Right cardiac atrium (tissue), 5 donors: Measurements from ENCODE around the gene CC2D1A. TPM values are rescaled to one million over a fixed set of nuclear protein-coding genes. Genes with fewer than 3 reads are reported as not detected.

ENCODE experiments used
- ATAC-seq, 2 donors: fragments of 200-7000 bp; cut with Tn5 transposase; one replicate each; pipeline versions ENCODE4 v1.8.0 to v1.9.1; 2020; ENCODE audit warnings: moderate library complexity in 2 of 2, mild to moderate bottlenecking in 1 of 2
- DNase-seq, 3 donors: peaks; one replicate each; pipeline ENCODE4 v3.0.0-alpha.2; 2020
- H3K27ac ChIP-seq: one replicate; pipeline ENCODE4 v1.5.1; 2013; ENCODE audit warnings: mild to moderate bottlenecking, low read length, control low read depth, moderate library complexity
- H3K27me3 ChIP-seq: one replicate; pipeline ENCODE4 v1.6.1; 2013; ENCODE audit not compliant: control insufficient read depth, insufficient read depth
- H3K4me1 ChIP-seq: one replicate; pipeline ENCODE4 v1.6.1; 2013; ENCODE audit warnings: low read length; ENCODE audit not compliant: control insufficient read depth, insufficient read depth
- H3K4me3 ChIP-seq: one replicate; pipeline ENCODE4 v1.5.1; 2013; ENCODE audit warnings: low read length, control low read depth
- H3K9me3 ChIP-seq: one replicate; pipeline ENCODE4 v1.6.1; 2013; ENCODE audit warnings: low read length; ENCODE audit not compliant: control insufficient read depth
- WGBS: extraction: QIAGEN DNeasy Blood & Tissue Kit; methylation state at CpG from one replicate; pipeline ENCODE4 v1.1.7; 2013; 5-methylcytosine and 5-hydroxymethylcytosine counted together
- intact Hi-C, 4 donors: fragments of 100-400 bp; cut with DNase I; formaldehyde crosslinking; loops; one replicate each; pipeline versions ENCODE4 v1.11.0 to v1.14.0; 2022 to 2023
- long read RNA-seq, 4 donors: library from polyadenylated mRNA; unstranded; transcript quantifications; one replicate each; pipeline ENCODE4 v2.0.0, GENCODE V29; 2020 to 2021
- polyA plus RNA-seq: library from polyadenylated mRNA; stranded (reverse); fragments of 200-250 nt; gene quantifications from one replicate; pipeline ENCODE4 v1.2.3, GENCODE V29; 2013
- total RNA-seq, 4 donors: library from RNA; stranded (reverse); fragmentation: NEBNext Ultra II Directional; extraction: Animal tissue kit (Norgen Biotek cat#: 25700); gene quantifications; one replicate each; pipeline ENCODE4 v1.2.1, GENCODE V29; 2021
- donor health status: healthy with polysubstance abuse.
- donor health status: DM: no; HTN: yes; CAD: no.
- donor health status: DM: no; HTN: no; CAD: no.
- donor health status: DM: no; HTN: yes; CAD: no; lungs with severe emphysema.
- donor health status: DM: yes; HTN: yes; CAD: no.

Gene CC2D1A
- 10 to 100 TPM; 21.6 to 26.2 (median 22.3) TPM for total RNA-seq
- polyA plus RNA-seq: 22.9 TPM
- long read RNA-seq, donor 1, transcript CC2D1A-201 (29 exons, 3,581 nt): major isoform, 11 of 58 reads
- long read RNA-seq, donor 1, partial matches to known transcripts: 30 of 58 reads
- long read RNA-seq, donor 1, other reads (novel, unspliced or antisense): 15 of 58 reads
- long read RNA-seq, donor 2, transcript CC2D1A-201 (29 exons, 3,581 nt): major isoform, 7 of 37 reads
- long read RNA-seq, donor 2, partial matches to known transcripts: 16 of 37 reads
- long read RNA-seq, donor 2, other reads (novel, unspliced or antisense): 13 of 37 reads
- long read RNA-seq, donor 3, partial matches to known transcripts: 31 of 39 reads
- long read RNA-seq, donor 3, other reads (novel, unspliced or antisense): 8 of 39 reads
- long read RNA-seq, donor 4, partial matches to known transcripts: 5 of 20 reads
- long read RNA-seq, donor 4, other reads (novel, unspliced or antisense): 11 of 20 reads

GRCh38 chr19:13905634-13906520 lies at the start of gene CC2D1A, which contains the start of gene BRME1:
Gene CC2D1A, plus strand, starts transcription at chr19:13906201. Its CDS starts 241 bp downstream, at chr19:13906442.
Gene BRME1, minus strand, starts transcription at chr19:13906117. Its CDS starts 1,225 bp downstream, at chr19:13904892.
- Histone ChIP-seq H3K27me3 (no peaks in the 10 kb centered on the region), H3K9me3 (no peaks in the 10 kb centered on the region), H3K4me3 (peak within 1 kb of the TSS; percentile 61), H3K4me1 (peaks cover 3% of the 10 kb centered on the region), H3K27ac (no peak within 1 kb of the TSS)
- WGBS: 4% methylated on average over 86 of the region's 86 CpGs
- intact Hi-C loops: loop anchor here in 1 of 4 donors (10.0 kb wide), 1 partner anchor 239 kb away; no protein-coding TSS in a partner anchor
- ATAC-seq (peak; percentile 99), DNase-seq (peak; percentile 95 to 98 (median 98))

- intact Hi-C loops: no loop called here
- Histone ChIP-seq H3K27ac (no peak overlapping the region), H3K4me1 (no peaks in the 10 kb centered on the region), H3K27me3 (no peaks in the 10 kb centered on the region), H3K4me3 (no peak overlapping the region), H3K9me3 (no peaks in the 10 kb centered on the region)
- WGBS: 41% methylated on average over 2 of the region's 2 CpGs
- ATAC-seq: no peak
- no peak for DNase-seq
Observed at GRCh38 chr19:13856497-13856896, 49.5 kb upstream of the CC2D1A start.

DNA sequence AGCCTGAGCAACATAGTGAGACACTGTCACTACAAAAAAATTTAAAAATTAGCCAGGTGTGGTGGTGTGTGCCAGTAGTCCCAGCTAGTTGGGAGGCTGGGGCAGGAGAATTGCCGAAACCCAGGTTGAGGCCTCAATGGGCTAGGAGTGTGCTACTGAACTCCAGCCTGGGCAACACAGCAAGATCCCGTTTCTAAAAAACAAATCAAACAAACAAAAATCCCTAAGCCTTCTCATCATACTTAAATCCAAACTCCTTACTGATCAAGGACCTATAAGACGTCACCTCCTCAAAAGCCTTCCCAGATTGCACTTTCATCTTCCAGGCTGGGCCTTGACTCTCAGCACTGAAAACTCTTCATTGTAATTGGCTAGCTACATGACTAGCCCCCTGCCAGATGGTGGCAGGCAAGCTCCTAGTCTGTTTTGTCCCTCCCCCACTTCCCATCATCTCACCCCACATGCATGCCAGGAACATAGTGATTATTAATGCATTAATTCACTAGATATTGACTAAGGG lies 46.6 kb upstream of the CC2D1A start:
- DNase-seq (no peak), ATAC-seq (no peak)
- H3K9me3 ChIP-seq: no peaks in the 10 kb centered on the region
- H3K4me1 ChIP-seq: no peaks in the 10 kb centered on the region
- no peak overlapping the region for H3K27ac ChIP-seq
- no peaks in the 10 kb centered on the region for H3K27me3 ChIP-seq
- H3K4me3 ChIP-seq: no peak overlapping the region
- intact Hi-C loops: no loop called here
- WGBS: 96% methylated on average over 3 of the region's 3 CpGs

DNA sequence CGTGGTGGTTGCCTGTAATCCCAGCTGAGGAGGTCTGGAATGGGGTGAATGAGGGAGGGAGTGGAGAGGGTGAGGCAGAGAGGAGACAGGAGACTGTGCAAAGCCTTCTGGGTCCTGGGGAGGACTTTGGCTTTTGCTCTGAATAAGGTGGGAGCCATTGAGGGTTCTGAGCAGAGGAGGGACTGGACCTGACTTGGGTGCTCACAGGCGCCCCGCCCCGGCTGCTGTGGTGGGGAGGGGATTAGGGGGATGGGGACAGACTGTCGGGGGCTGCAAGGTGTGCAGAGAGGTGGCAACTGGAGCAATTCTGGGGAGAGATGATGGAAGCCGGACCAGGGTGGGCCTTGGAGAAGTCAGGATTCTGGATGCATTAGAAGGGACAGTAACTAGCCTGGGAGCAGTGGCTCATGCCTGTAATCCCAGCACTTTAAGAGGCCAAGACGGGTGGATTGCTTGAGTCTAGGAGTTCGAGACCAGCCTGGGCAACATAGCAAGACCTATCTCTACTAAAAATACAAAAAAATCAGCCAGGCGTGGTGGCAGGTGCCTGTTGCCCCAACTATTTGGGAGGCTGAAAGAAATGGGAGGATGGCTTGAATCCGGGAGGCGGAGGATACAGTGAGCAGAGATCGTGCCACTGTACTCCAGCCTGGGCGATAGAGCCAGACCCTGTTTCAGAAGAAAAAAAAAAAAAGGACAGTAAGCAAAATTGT lies 45.2 kb upstream of the CC2D1A start:
- WGBS: 72% methylated on average over 13 of the region's 13 CpGs
- intact Hi-C loops: loop anchor here (5.0 to 10.0 kb wide), 5 partner anchors 64 to 266 kb away; partner anchors contain the start of gene ZSWIM4 (in 2 of the 4)
- ATAC-seq: no peak

GRCh38 chr19:13861392-13861713 lies 44.6 kb upstream of the CC2D1A start:
- ATAC-seq (peak; percentile 4 to 30), DNase-seq (peak in 1 of 3 donors; percentile 41)
- intact Hi-C loops: loop anchor here (5.0 to 10.0 kb wide), 5 partner anchors 64 to 267 kb away; partner anchors contain the start of gene ZSWIM4 (in 2 of the 4)
- no peaks in the 10 kb centered on the region for H3K4me1 ChIP-seq
- H3K9me3 ChIP-seq: no peaks in the 10 kb centered on the region
- peak overlapping the region; percentile 94 for H3K27ac ChIP-seq
- no peaks in the 10 kb centered on the region for H3K27me3 ChIP-seq
- peak overlapping the region; percentile 29 for H3K4me3 ChIP-seq
- WGBS: 27% methylated on average over 11 of the region's 11 CpGs

More for the DNA sequence above, 45.2 kb upstream of the CC2D1A start:
- H3K27ac ChIP-seq: peak overlapping the region; percentile 94
- no peaks in the 10 kb centered on the region for H3K4me1 ChIP-seq
- no peaks in the 10 kb centered on the region for H3K9me3 ChIP-seq
- DNase-seq: peak in 1 of 3 donors; percentile 72
- H3K4me3 ChIP-seq: no peak overlapping the region
- no peaks in the 10 kb centered on the region for H3K27me3 ChIP-seq

DNA sequence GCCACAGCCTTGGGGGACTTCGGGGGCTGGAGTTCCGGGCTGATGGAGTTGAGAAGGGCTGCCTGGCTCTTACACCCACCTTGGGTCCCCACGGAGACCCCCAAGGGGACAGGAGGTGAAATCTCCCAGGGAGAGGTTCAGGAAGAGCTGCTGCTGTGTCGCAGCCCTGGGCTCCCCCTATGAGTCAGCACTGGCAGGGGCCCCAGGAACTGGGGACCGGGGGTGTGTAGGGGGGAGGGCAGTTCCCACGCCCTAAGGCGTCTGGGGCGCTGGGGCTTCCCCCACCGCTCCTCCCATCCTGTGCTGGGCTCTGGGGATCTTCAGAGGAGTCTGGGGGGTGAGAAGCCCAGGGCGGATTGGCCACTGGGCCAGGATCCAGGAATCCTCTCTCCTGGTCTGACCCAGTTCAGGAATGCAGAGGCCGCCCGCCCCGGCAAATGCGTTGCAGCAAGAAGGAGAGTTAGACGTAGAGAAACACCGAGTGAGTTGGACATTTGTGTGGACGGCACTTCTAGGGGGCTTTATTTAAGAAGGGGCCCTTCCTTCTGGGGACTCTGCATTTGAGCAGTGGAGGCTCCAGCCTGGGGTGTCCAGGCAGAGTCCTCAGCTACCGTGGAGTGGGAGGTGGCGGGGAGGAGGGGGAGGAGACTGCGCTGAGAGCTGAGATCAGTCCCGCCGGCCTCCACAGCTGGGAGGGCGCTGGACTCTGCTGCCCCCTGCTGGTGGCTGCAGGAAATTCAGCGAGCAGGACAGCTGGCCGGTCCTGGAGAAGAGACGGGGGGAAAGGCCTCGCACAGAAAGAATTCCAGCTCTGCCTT lies 44.1 kb upstream of the CC2D1A start:
- H3K4me1 ChIP-seq: no peaks in the 10 kb centered on the region
- H3K27ac ChIP-seq: peak overlapping the region; percentile 94
- intact Hi-C loops: loop anchor here (2.0 to 10.0 kb wide), 6 partner anchors 65 to 267 kb away; partner anchors contain the start of gene ZSWIM4 (in 2 of the 4)
- WGBS: 1% methylated on average over 27 of the region's 27 CpGs
- no peaks in the 10 kb centered on the region for H3K9me3 ChIP-seq
- ATAC-seq: peak; percentile 94 to 95
- H3K4me3 ChIP-seq: peak overlapping the region; percentile 29
- peak; percentile 92 to 98 (median 97) for DNase-seq
- H3K27me3 ChIP-seq: no peaks in the 10 kb centered on the region

DNA sequence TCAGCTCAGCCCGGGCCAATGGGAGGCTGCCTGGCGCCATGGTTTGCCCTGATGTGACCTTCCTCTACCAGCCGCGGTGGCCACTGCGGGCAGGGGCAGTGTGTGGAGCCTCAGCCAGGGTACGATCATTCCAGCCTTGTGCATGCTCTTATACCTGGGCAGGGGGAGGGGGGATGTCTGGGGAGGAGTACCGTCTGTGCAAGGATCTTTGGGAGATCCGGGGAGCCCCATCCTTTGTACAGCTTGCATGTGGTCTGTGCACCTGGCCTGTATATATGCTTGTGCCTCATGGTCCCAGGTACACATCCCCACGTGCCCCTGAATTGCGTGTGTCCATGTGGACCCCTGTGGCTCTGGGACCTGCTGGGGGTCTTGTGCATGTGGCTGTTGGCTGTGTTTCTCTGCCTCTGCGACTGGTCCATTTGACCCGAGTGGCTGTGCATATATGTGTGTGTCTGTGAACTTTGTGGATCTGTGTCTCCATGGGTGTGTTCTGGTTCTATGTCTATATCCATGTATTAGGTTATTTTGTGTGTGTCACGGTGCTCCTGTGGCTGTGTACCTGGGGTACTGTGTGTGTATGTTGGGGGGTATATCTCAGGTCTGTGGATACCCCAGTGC lies 41.8 kb upstream of the CC2D1A start:
- H3K4me1 ChIP-seq: no peaks in the 10 kb centered on the region
- intact Hi-C loops: loop anchor here (5.0 to 10.0 kb wide), 5 partner anchors 67 to 269 kb away; partner anchors contain the start of gene ZSWIM4 (in 2 of the 4)

DNA sequence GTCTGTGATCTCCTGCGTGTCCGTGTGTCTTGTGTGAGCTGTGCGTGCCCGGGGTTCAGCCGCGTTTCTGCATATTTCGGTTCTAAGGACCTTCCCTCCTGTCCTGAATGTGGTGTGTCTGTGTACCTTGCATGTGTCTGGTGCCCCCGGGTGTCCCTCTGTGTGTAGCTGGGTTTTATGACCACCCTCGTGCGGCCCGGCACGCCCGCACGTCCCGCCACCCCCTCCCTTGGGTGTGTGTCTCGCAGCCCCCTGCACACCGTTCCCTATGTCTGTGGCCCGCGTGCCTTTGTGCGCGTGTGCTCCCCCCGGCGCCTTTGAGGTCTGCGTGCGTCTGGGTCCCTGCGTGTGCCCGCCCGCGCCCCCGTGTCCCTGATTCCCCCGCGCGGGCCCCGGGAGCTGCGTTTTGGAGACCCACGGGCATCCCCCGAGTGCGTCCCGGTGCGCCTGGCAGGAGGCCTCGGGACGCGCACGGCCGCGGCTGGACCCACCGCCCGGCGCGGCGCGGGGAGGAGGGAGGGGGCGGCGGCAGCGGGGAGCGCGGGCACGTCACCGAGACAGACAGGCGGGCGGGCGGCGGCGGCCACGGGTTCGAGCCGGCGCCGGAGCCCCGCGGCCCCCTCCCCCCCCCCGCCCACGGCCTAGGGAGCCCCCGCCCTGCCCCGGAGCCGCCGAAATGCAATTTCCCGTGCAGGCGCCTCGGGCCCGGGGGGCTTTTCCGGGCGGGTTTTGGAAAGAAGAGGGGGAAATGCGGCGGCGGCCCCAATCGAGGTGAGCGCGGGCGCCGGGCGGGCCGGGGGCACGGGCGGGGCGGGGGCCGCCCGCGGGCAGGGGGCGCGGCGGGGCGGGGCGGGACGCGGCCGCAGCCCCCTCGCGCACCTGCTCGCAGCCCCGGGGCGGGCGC lies 41.1 kb upstream of the CC2D1A start:
- Histone ChIP-seq H3K4me1 (no peaks in the 10 kb centered on the region), H3K27me3 (no peaks in the 10 kb centered on the region), H3K9me3 (no peaks in the 10 kb centered on the region), H3K27ac (no peak overlapping the region), H3K4me3 (peak overlapping the region; percentile 88)
- intact Hi-C loops: loop anchor here (5.0 to 10.0 kb wide), 5 partner anchors 68 to 270 kb away; partner anchors contain the start of gene ZSWIM4 (in 2 of the 4)
- ATAC-seq: no peak
- WGBS: 3% methylated on average over 110 of the region's 113 CpGs
- DNase-seq: no peak

More for the DNA sequence above, 41.8 kb upstream of the CC2D1A start:
- H3K4me3 ChIP-seq: no peak overlapping the region
- H3K27me3 ChIP-seq: no peaks in the 10 kb centered on the region
- ATAC-seq: no peak
- DNase-seq: no peak
- no peaks in the 10 kb centered on the region for H3K9me3 ChIP-seq
- H3K27ac ChIP-seq: no peak overlapping the region
- 38% methylated on average over 13 of the region's 13 CpGs for WGBS
